ENCODE measurements around the gene TCEAL7.
"Not testable (repeated sequence)": the region's sequence is repeated elsewhere in the genome, so short reads cannot be mapped to it uniquely, and the experiment has no call there.

Gene TCEAL7

GRCh38 chrX:103329991-103330390 lies at the start of gene TCEAL7:
TCEAL7 (plus strand) TSS chrX:103330239; CDS start chrX:103331404, 1,165 bp downstream.
- no peak for DNase-seq (ENCODE audit: low read depth)

GRCh38 chrX:103293118-103293517 lies 36.9 kb upstream of the TCEAL7 start:
- DNase-seq (ENCODE audit: low read depth), result no peak

- DNase-seq (ENCODE audit: low read depth), result no peak
These were observed 25.3 kb upstream of the TCEAL7 start for GRCh38 chrX:103304705-103305104.

- DNase-seq (ENCODE audit: low read depth), result not testable (repeated sequence)
These were observed 24.4 kb upstream of the TCEAL7 start for GRCh38 chrX:103305666-103306065.

GRCh38 chrX:103309860-103310554 lies 20.0 kb upstream of the TCEAL7 start:
- no peak for DNase-seq (ENCODE audit: low read depth)

- DNase-seq (ENCODE audit: low read depth), result peak; percentile 56
These were observed 19.3 kb upstream of the TCEAL7 start, which contains the start of gene BEX2 for GRCh38 chrX:103310555-103311398. BEX2 (minus strand) TSS chrX:103310990; CDS start chrX:103309976, 1,014 bp downstream.

GRCh38 chrX:103311399-103311780 lies 18.6 kb upstream of the TCEAL7 start:
- DNase-seq (ENCODE audit: low read depth), result no peak

GRCh38 chrX:103330681-103331288 lies 746 bp downstream of the TCEAL7 start:
- DNase-seq (ENCODE audit: low read depth), result no peak

GRCh38 chrX:103338663-103339062 lies 8.6 kb downstream of the TCEAL7 start:
- no peak for DNase-seq (ENCODE audit: low read depth)

GRCh38 chrX:103343105-103343504 lies 13.1 kb downstream of the TCEAL7 start:
- no peak for DNase-seq (ENCODE audit: low read depth)

- DNase-seq (ENCODE audit: low read depth), result no peak
These were observed 14.6 kb downstream of the TCEAL7 start for GRCh38 chrX:103344606-103345005.

GRCh38 chrX:103347682-103348397 lies 17.8 kb downstream of the TCEAL7 start:
- DNase-seq (ENCODE audit: low read depth), result no peak

- no peak for DNase-seq (ENCODE audit: low read depth)
These were observed 26.2 kb downstream of the TCEAL7 start, which contains the start of gene TCEAL9 for GRCh38 chrX:103356130-103356798. TCEAL9 (plus strand) TSS chrX:103356506; CDS start chrX:103357685, 1,179 bp downstream.

- DNase-seq (ENCODE audit: low read depth), result no peak
These were observed 26.8 kb downstream of the TCEAL7 start for GRCh38 chrX:103356858-103357257.

GRCh38 chrX:103357871-103358270 lies 27.8 kb downstream of the TCEAL7 start:
- DNase-seq (ENCODE audit: low read depth), result no peak

- not testable (repeated sequence) for DNase-seq (ENCODE audit: low read depth)
These were observed 29.6 kb downstream of the TCEAL7 start for GRCh38 chrX:103359605-103360004.

- no peak for DNase-seq (ENCODE audit: low read depth)
These were observed 30.1 kb downstream of the TCEAL7 start for GRCh38 chrX:103360092-103360491.

GRCh38 chrX:103360916-103361315 lies 30.9 kb downstream of the TCEAL7 start:
- no peak for DNase-seq (ENCODE audit: low read depth)

GRCh38 chrX:103361798-103362197 lies 31.8 kb downstream of the TCEAL7 start:
- no peak for DNase-seq (ENCODE audit: low read depth)

GRCh38 chrX:103362474-103362873 lies 32.4 kb downstream of the TCEAL7 start:
- DNase-seq (ENCODE audit: low read depth), result no peak

GRCh38 chrX:103363046-103363445 lies 33.0 kb downstream of the TCEAL7 start:
- no peak for DNase-seq (ENCODE audit: low read depth)
